ENCODE results near the gene RAD23A.

DNA sequence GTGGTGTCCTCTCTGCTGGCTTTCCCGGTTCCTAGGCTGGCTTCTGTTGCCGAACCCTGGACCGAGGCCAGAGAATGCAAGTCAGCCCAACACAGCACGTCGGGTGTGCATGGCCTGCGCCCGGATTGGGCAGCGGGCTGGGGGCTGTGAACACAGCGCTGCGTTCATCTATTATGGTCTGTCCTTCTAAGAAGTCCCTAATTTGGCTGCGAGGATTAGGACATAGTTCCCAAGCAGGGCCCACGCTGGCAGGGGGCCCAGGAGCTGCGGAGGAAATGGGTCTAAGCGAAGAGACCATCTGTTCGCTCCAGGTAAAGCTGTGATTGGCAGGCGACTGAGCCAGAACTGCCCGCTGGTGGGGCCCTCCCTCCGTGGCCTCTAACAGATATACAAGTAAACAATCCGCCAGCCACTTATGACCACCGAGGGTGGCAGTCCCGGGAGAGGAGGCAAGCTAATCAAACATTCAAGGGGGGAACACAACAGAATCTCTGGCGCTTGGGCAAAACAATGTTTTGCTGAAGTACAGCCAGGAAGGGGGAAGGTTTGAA, 32.6 kb upstream of the RAD23A start:
- TF ChIP-seq POLR2AphosphoS5 (IDR thresholded peaks at IDR 0.05; ENCODE audit: low read depth, low read length) (no peak), REST (IDR thresholded peaks at IDR 0.05; ENCODE audit: insufficient read depth in 1 of 2, low read depth in 2 of 2, low read length in 2 of 2) (no peak), SIN3A (IDR thresholded peaks at IDR 0.05; ENCODE audit: borderline replicate concordance, insufficient read depth, low read length) (no peak), TAF1 (IDR thresholded peaks at IDR 0.05; ENCODE audit: borderline replicate concordance, insufficient read depth, low read length) (no peak)

All from PFSK-1 (cell line).